NCI-H69 (cell line): Measurements from ENCODE around the gene RPS6KB2.

ENCODE experiments used
- DNase-seq: peaks from one replicate; lab custom pipeline; 2025; lab: John Stamatoyannopoulos, UW

RPS6KB2 gene

DNA sequence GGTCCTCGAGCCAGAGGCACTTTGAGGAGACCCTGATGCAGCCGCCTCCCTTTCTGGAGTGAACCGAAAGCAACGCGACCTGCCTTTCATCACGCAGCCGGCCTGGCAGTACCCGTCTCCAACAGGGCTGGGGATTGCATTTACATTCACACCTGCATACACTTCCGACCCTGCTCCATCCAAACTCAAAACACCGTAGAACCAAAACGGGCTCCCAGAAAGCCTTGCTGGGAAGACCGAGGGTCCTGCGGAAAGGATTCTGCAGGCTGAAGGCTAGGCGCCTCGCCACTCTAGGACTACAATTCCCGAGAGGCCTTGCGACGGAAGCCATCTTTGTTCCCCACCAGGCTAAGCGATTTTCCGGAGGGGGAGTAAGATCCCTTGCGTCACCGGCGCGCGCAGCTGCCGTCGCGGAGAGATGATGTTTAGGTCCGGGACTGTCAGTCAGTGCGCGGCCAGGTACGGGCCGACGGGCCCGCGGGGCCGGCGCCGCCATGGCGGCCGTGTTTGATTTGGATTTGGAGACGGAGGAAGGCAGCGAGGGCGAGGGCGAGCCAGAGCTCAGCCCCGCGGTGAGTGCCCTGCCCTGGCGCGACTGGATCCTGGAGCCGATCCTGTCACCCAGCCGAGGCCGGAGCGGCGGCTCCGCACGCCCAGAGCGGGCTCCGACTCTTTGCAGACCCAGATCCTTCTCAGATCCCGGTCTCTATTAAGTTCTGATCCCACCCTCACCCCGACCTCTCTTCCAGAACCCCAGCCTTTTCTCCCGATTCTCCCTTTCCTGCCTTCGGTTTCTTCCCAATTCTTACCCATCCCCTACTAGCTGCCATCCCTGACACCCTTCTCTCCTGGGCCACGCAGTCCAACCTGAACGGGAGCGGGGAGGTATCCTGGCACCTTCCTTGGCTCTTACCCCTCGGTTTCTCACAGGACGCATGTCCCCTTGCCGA is at the start of gene RPS6KB2:
Gene RPS6KB2, plus strand, starts transcription at position 443 of the 950 bp plus-strand sequence. Its CDS starts 52 bp downstream, at position 495.
- peak; percentile 99 for DNase-seq

DNA sequence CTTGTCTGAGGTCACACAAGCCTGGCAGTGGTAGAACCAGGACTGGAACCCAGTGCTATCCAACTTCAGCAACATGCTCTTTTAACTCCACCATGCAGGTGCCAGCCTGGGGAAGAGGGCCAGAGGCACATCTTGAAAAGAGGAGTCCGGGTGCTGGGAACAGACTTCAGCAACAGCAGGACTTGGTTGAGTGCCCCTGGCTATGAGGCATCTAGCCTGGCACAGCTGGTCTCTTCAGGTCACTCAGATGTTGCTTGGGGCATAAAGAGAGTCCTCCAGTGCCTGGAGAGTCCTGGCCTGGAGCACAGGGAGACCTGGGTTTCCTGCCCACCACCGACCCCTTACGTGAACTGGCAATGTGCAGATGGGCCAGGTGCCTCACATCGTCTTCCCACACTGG is 49.8 kb upstream of the RPS6KB2 start:
- DNase-seq, result no peak

DNA sequence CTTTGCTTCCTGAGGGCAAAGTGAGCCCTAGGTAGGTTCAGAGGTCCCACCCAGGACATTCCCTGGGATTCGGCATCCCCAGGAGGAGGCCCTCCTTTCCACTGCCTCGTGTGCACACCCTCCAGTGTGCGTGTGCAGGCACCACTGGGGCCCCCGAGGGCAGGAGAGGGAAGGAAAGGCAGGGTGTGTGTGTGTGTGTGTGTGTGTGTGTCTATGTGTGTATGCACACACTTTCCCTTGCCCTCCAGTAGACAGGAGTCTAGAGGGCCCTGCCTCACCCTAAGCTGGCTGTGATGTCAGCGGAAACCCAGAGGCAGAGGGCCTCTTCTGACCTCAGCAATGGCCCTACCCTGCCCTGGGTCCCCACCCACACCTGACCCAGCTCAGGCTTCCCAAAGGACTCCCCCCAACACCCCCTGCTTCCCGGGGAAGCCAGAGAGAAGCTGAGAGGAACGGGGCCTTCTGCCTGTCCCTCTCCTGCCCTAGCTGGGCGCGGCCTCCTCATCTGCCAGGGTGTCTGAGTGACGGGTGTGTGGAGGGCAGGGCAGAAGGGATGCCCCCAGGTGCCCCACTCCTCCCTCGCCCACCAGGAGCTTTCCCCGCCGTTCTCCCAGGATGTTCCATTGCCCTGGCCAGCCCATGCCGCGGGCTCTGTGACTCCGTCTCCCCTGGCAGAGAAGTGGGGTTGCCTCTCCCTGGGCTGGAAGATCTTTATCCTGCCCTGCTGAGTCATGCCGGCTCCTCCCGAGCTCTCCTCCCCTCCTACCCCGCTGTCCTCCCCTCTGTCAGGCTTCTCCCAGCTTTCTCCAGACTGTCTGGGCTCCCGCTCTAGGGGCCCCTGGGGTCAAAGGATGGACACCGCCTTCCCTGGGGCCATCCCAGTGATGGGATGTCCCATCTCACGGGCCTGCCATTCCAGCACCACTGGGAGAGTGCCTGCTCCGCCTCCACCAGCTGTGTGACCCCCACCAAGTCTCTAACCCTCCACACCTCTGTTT is 48.9 kb upstream of the RPS6KB2 start:
- DNase-seq, result no peak

DNA sequence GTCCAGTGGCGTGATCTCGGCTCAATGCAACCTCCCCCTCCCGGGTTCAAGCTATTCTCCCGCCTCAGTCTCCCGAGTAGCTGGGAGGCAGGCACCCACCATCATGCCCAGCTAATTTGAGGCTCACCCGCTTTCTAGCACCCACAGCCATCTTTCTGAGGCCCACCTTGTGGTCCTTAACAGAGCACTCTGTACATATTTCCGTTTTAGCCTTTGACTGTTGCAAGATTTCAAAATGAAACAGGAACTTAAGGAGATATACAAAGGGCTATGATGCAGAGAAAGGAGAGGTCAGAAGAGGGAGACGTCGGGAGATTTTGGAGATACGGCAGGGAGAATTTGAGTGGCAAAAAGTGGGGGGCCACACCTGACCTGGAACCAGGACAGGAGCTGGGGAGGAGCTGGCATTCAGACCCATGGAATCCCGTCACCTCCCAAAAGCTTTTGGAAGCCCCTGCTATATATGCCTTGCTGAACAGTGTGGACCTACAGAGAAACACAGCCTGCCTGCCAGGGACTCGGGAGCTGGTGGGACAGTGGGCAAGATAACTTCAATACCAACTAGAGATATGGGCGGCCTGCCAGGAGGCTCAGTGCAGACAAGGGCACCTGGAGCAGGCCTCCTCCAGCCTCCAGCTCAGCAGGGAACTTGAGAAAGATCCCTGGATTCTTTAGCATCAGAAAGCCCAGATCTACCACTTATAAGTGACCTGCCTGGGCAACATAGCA is 46.9 kb upstream of the RPS6KB2 start:
- no peak for DNase-seq

DNA sequence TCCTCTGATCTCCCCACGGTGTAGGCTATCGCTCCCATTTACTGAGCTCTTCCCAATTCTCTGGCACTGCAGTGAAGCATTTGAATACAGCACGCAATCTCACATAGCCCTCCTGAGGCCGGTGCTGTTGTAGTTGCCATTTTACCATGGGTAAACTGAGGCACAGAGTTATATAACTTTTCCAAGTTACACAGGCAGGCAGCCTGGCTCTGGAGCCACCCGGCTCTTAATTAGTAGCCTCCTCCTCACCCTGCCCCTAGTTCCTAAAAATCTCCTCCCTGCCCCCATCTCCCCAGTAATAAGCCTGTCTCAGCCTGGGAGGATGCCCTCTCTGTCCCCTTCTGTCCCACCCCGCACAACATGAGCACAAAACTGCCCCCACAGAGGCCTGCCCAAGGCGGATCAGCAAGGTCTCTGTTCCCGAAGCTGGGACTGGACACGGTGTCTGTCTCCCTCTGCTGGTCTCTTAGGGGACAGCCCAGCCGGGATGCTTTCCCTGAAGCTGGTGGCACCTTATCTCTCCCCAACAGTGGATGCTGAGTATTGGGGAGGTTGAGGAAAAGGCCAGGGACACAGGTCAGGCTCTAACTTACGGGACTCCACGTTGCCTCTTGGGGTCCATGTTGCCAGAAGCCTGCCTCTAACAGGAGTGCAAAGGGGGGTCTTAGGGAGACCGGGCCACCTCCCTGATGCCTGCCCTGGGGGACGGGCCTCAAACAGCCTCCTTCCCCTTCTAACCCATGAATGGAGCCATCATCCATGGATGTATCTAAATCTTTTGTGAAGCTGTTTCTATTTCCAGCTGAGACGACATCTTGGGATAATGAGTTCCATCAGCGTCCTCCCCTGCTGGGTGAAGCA is 45.8 kb upstream of the RPS6KB2 start:
- DNase-seq, result peak; percentile 77

DNA sequence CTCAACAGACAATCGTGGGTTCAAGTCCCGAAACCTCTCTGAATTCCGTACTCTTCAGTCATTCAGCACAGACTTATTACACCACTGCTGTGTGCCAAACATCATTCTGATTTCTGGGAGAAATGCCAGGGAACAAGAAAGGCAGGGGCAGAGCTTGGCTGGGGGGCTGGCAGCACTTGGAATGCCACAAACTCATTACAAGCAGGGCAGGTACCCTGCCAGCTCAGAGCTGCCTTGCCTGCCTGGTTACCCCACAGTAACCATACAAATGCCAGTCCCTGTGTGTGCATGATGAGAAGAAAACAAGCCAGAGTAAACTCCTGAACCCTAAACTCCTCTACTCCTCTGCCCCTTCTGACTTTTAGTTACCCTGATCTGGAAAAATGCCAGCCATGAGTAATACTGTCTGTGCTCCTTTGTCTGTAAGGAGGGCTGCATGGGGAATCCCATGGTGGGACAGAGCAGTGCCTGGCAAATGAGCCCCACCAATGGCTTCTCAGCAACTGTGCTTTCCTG is 43.4 kb upstream of the RPS6KB2 start:
- peak; percentile 57 for DNase-seq

DNA sequence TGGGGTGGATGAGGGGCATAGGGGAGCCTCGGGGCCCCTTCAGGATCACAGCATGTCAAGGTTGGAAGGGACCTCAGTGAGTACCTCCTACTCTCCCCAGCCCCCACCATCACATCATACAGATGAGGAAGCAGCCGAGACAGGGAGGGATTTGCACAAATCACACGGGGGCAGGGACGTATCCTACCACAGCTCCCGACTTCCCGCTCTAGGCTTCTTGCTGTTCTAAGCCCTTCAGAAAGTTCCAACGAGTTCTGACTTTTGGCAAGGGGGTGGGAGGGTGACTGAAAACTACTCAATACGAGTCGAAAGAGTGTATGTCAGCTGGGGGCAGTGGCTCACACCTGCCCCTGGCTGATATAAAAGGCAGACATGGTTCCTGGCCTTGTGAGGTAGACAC is 41.2 kb upstream of the RPS6KB2 start:
- no peak for DNase-seq

DNA sequence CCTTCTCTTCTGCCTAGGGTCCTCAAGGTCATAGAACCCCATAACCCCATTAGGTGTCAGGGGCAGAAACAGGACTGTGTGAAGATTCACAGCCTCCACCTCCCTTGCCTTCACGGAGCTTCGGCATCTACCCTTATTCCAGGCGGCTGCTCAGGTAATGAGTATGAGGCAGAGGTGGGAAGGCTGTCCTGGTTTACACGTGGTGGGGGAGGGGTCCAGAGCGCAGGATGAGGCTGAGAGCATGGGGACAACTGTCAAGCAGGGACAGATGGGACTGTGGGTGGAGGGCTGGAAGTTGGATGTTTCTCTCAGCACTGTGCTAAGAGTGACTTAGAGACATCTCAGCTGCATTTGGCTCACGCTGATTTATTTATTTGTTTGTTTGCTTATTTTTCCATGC is 40.8 kb upstream of the RPS6KB2 start:
- DNase-seq, result no peak

DNA sequence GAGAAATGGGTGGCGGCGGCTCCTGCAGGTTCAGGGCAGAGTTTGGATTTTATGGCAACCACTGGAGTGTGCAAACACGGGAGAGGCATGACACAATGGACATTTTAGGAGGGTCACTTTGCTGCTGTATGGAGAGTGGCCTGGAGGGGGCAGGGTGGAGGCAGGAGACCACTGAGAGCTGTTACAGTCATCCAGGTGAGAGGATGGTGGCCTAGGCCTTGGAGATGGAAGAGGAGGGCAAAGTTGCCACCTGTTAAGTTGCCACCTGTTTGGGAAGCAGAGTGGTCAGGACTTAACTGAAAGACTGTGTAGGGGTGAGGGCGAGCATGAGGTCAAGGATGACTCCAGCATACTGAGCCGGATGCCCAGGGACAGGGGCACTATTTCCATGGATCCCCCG is 38.8 kb upstream of the RPS6KB2 start:
- peak; percentile 66 for DNase-seq

DNA sequence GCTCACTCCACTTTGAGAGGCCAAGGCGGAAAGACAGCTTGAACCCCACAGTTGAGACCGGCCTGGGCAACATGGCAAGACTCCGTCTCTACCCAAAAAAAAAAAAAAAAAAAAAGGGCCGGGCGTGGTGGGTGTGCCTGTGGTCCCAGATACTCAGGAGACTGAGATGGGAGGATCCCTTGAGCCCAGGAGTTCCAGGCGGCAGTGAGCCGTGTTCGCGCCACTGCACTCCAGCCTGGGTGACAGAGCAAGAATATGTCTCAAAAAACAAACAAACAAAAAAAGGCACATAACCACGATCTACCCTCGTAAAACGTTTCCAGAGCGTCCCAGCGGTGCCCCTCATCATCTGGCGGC is 37.4 kb upstream of the RPS6KB2 start:
- DNase-seq, result no peak

DNA sequence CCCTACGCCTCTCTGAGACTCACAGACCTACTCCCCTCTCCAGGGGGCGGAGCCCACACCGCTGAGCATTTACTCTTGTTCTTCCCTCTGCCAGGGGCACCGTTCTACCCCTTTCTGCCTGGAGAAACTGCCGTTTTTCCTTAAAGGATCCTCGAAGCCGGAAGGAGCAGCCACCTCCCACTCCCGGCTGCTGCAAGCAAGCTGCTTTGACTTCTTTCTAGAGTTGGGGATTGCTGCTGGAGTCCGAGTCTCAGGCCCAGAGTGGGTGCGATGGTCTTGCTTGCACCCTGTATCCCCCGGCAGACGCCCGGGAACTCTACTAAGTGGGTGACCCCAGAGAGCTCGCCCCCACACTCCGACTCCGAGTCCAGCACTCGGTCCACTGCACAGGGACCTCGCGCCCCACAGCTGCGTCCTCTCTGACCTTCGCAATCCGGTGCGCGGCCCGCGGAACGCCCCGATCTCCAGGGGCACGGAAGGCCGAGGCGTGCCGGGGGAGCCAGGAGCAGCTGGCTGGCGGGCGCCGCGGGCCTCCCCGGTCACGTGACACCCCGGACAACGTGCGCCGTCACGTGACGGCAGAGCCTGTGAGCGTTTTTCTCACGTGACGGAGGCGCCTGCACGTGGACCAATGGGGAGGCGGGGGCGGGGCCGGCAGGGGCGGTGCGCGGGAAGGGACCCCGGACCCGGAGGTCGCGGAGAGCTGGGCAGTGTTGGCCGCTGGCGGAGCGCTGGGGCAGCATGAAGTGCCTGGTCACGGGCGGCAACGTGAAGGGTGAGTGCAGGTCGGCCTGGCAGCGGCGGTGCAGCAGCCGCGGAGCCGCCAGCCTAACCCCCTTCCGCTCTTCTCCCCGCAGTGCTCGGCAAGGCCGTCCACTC is 36.8 kb upstream of the RPS6KB2 start, which contains the start of gene RAD9A:
Gene RAD9A, plus strand, starts transcription at position 683 of the 879 bp plus-strand sequence. Its CDS starts 59 bp downstream, at position 742.
- peak; percentile 98 for DNase-seq

DNA sequence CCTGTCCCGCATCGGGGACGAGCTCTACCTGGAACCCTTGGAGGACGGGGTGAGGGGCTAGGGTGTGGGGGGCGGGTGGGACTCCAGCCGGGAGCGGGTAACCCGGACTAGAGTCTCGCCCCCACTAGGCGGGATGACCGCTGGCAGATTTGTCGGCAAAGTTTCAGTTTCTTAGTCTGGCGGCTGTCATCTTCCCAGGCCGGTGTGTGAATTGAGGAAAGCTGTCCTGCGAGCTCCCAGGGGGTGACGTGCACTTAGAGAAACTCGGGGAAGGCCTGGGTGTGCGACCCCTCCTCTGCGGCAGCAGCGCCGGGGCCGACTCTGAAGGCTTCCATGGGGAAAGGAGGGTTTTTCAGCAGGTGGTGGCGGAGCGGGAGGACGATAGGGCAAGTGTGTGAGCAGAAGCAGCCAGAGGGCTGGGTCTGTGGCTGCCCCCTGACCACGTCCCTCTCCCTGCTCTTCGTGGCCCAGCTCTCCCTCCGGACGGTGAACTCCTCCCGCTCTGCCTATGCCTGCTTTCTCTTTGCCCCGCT is 36.0 kb upstream of the RPS6KB2 start:
- no peak for DNase-seq

DNA sequence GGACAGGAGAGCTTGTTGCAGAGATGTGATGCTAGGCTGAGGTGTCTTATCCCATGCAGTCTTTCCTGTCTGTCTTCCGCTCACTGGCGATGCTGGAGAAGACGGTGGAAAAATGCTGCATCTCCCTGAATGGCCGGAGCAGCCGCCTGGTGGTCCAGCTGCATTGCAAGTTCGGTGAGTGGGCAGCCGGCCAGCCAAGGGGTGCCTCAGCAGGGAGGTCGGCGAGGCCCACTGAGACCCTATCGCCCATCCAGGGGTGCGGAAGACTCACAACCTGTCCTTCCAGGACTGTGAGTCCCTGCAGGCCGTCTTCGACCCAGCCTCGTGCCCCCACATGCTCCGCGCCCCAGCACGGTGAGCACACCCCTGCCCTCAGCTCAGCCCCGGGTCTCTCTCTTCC is 34.9 kb upstream of the RPS6KB2 start:
- no peak for DNase-seq

DNA sequence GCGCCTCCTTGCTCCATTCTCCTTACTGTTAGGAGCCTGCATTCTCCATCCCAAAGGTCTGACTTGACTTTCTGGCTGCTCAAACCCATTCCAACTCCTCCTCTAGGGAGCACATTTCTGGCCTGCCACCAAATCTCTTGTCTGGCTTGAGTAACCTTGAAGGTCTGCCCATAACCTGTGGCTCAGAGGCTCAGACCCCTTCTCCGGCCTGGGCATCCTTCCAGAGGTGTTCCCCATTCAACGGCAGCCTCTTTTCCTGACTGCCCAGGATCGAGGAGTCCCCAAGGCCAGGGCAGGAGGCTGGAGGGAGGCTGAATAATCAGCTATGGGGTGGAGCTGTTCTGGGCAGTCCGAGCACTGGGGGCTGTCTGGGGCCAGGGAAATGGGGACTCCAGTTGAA is 34.3 kb upstream of the RPS6KB2 start:
- DNase-seq, result no peak

DNA sequence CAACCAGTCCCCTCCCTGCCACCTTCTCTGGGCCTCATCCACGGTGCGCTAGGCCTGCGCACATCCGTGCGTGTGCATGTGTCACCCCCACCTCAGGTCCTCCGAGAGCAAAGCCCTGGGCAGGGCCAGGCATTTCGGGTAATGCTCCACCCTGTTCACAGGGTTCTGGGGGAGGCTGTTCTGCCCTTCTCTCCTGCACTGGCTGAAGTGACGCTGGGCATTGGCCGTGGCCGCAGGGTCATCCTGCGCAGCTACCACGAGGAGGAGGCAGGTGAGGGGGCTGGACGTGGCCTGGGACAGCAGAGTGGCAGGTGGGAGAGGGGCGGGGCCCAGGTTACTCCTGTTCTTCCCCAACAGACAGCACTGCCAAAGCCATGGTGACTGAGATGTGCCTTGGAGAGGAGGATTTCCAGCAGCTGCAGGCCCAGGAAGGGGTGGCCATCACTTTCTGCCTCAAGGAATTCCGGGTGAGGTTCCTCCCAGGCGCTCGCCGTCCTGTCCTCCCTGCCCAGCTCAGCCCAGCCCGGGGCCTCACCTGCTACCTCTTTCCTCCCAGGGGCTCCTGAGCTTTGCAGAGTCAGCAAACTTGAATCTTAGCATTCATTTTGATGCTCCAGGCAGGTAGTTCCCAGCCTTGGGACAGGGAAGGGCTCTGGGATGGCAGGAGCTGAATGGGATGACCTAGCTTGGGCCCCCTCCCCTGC is 32.6 kb upstream of the RPS6KB2 start:
- no peak for DNase-seq

DNA sequence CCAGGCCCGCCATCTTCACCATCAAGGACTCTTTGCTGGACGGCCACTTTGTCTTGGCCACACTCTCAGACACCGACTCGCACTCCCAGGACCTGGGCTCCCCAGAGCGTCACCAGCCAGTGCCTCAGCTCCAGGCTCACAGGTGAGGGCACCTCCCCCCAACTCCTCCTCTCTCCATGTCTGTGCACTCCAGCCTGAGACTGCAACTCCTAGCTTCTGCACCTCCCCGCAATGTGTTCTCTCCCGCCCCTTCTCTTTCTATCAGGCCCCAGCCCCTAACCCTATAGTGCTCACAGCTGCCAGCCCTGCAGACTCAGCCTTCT is 32.1 kb upstream of the RPS6KB2 start:
- DNase-seq, result no peak

DNA sequence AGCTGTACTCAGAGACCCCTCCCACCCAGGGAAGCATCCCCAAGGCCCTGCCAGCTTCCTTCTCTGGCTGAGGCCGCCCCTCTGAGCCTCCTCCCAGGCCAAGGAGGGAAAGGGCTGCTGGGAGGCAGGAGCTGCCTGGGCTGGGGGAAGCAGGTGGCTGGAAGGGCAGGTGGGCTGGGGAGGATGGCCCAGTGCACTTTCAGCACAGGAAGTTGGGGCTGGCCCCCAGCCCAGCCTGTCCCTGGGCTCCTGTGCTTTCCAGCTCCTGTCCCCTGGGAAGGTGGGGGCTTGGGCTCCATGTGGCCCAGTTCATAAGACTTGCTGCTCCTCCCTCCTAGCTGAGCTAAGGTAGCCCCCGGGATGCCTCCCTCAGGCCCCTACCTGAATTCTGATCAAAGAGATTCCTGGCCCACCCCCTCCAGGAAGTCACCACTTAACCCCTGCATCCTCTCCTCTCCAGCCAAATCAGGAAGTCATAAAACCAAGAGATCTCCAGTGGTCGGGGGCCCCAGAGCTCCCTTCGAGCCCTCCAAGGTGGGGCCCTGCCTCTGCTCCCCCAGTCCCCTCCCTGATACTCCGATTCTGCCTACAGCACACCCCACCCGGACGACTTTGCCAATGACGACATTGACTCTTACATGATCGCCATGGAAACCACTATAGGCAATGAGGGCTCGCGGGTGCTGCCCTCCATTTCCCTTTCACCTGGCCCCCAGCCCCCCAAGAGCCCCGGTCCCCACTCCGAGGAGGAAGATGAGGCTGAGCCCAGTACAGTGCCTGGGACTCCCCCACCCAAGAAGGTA is 31.5 kb upstream of the RPS6KB2 start:
- no peak for DNase-seq

DNA sequence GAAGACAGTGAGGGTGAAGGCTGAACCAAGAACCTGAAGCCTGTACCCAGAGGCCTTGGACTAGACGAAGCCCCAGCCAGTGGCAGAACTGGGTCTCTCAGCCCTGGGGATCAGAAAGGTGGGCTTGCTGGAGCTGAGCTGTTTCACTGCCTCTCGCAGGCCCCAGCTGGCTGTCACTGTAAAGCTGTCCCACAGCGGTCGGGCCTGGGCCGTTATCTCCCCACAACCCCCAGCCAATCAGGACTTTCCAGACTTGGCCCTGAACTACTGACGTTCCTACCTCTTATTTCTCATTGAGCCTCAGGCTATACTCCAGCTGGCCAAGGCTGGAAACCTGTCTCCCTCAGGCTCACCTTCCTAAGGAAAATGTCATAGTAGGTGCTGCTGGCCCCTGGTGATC is 30.8 kb upstream of the RPS6KB2 start:
- DNase-seq, result no peak
